ENCODE measurements around the gene CCDC198. TPM values are rescaled to one million over a fixed set of nuclear protein-coding genes. Genes with fewer than 3 reads are reported as not detected.

The CCDC198 gene
- total RNA-seq, 1 experiment from 2014 or later = not detected

DNA sequence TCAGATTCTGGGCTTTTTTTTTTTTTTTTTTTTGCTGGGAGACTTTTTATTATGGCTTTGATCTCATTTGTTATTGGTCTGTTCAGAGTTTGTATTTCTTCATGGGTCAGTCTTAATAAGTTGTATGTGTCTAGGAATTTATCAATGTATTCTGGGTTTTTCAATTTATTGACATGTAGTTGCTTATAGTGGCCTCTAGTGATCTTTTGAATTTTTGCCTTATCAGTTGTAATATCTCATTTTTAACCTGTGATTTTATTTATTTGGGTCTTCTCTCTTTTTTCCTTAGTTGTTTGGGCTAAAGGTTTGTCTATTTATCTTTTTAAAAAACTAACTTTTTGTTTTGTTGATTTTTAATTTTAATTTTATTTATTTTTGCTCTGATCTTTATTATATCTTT is 57.7 kb downstream of the CCDC198 start:
- Histone ChIP-seq H3K36me3 (ENCODE audit: low read depth) (no peaks in the 10 kb centered on the region), H3K27me3 (ENCODE audit: insufficient read depth, low read depth) (no peaks in the 10 kb centered on the region), H2AFZ (no peak overlapping the region), H4K20me1 (ENCODE audit: insufficient read depth) (no peaks in the 10 kb centered on the region), H3K79me2 (ENCODE audit: low read depth) (no peaks in the 10 kb centered on the region), H3K9me3 (ENCODE audit: insufficient read depth, low read depth) (no peaks in the 10 kb centered on the region), H3K9me2 (ENCODE audit: insufficient read depth) (no peaks in the 10 kb centered on the region), H3K27ac (no peak overlapping the region), H3K4me2 (no peak overlapping the region), H3K4me1 (replicated peaks; ENCODE audit: insufficient read depth) (no peaks in the 10 kb centered on the region), H3F3A (ENCODE audit: insufficient read depth, low read depth) (no peaks in the 10 kb centered on the region), H3K4me3 (no peak overlapping the region)
- intact Hi-C loops (cut with micrococcal nuclease; ENCODE audit: unreplicated experiment) = no loop called here
- DNase-seq = no peak
- ChIA-PET POLR2A (ENCODE audit: unreplicated experiment) (no interaction called here), CTCF (no interaction called here)
- no TSS peak for BruUV-seq (replicated peaks)
- TF ChIP-seq EZH2 (IDR thresholded peaks at IDR 0.05; ENCODE audit: low read depth) = no peak
- TF ChIP-seq, protein P1, sequence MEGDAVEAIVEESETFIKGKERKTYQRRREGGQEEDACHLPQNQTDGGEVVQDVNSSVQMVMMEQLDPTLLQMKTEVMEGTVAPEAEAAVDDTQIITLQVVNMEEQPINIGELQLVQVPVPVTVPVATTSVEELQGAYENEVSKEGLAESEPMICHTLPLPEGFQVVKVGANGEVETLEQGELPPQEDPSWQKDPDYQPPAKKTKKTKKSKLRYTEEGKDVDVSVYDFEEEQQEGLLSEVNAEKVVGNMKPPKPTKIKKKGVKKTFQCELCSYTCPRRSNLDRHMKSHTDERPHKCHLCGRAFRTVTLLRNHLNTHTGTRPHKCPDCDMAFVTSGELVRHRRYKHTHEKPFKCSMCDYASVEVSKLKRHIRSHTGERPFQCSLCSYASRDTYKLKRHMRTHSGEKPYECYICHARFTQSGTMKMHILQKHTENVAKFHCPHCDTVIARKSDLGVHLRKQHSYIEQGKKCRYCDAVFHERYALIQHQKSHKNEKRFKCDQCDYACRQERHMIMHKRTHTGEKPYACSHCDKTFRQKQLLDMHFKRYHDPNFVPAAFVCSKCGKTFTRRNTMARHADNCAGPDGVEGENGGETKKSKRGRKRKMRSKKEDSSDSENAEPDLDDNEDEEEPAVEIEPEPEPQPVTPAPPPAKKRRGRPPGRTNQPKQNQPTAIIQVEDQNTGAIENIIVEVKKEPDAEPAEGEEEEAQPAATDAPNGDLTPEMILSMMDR (conservative IDR thresholded peaks at IDR 0.05) = no peak

DNA sequence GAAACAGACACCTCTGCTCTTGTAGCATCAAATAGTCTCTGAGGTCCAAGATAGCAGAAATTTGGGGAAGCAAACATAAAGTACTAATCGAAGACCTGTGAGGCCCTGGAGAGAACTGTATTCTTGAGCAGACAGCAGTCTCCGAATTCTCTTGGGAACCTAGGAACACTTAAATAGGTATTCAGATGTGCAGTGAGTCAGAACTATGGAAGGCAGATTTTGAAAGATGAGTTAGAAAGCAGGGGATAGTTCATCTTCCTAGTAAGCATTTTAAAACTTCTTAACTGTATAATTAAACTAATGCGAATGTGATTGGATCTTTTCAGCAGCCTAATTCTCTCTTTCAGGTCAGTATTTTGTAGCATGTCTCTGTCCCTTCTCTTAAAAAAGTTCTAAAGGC is 72.7 kb downstream of the CCDC198 start:
- no peaks in the 10 kb centered on the region for H3K9me2 ChIP-seq (ENCODE audit: insufficient read depth)
- H3F3A ChIP-seq (ENCODE audit: insufficient read depth, low read depth) = no peaks in the 10 kb centered on the region
- H3K36me3 ChIP-seq (ENCODE audit: low read depth) = no peaks in the 10 kb centered on the region
- H2AFZ ChIP-seq = no peak overlapping the region
- H3K4me3 ChIP-seq = no peak overlapping the region
- H3K4me2 ChIP-seq = peak overlapping the region; percentile 7; the same call in 1 of the 2 replicates
- BruUV-seq (replicated peaks) = no TSS peak
- ChIA-PET POLR2A (ENCODE audit: unreplicated experiment) (no interaction called here), CTCF (no interaction called here)
- no peak overlapping the region for H3K27ac ChIP-seq
- no peaks in the 10 kb centered on the region for H3K9me3 ChIP-seq (ENCODE audit: insufficient read depth, low read depth)
- H3K4me1 ChIP-seq (replicated peaks; ENCODE audit: insufficient read depth) = 0 out of 2 replicates have a peak, but pooled peaks cover 5% of the 10 kb centered on the region
- H3K27me3 ChIP-seq (ENCODE audit: insufficient read depth, low read depth) = no peaks in the 10 kb centered on the region
- intact Hi-C loops (cut with micrococcal nuclease; ENCODE audit: unreplicated experiment) = no loop called here
- H4K20me1 ChIP-seq (ENCODE audit: insufficient read depth) = no peaks in the 10 kb centered on the region
- no peak for TF ChIP-seq EZH2 (IDR thresholded peaks at IDR 0.05; ENCODE audit: low read depth)
- TF ChIP-seq, protein P1 (conservative IDR thresholded peaks at IDR 0.05) = no peak
- no peak for DNase-seq
- H3K79me2 ChIP-seq (ENCODE audit: low read depth) = no peaks in the 10 kb centered on the region

DNA sequence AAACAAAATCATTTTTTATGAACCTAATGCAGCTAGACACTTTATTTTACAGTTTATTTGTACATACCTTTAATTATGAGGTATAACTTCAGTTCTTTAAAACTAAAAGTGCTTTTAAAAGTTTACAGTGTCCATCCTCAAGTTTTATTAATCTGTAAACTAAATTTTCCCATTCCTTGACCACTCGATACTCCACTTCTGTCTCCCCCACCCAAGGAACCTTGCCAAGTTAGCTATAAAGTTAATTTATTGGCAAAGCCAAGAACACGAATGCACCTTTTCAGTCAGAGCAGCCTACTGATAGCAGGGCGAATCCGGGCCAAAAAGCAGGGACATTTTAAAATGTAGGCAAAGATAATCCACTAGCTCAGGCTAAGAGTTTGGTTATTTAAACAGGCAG is 73.6 kb downstream of the CCDC198 start:
- no peak for TF ChIP-seq EZH2 (IDR thresholded peaks at IDR 0.05; ENCODE audit: low read depth)
- TF ChIP-seq, protein P1 (conservative IDR thresholded peaks at IDR 0.05) = no peak
- H3K36me3 ChIP-seq (ENCODE audit: low read depth) = no peaks in the 10 kb centered on the region
- H3K27ac ChIP-seq = no peak overlapping the region
- no peak overlapping the region for H3K4me3 ChIP-seq
- H3K4me2 ChIP-seq = no peak overlapping the region
- no peaks in the 10 kb centered on the region for H3F3A ChIP-seq (ENCODE audit: insufficient read depth, low read depth)
- H3K79me2 ChIP-seq (ENCODE audit: low read depth) = no peaks in the 10 kb centered on the region
- POLR2A ChIA-PET (ENCODE audit: unreplicated experiment) = no interaction called here
- intact Hi-C loops (cut with micrococcal nuclease; ENCODE audit: unreplicated experiment) = no loop called here
- CTCF ChIA-PET = no interaction called here
- 0 out of 2 replicates have a peak, but pooled peaks cover 5% of the 10 kb centered on the region for H3K4me1 ChIP-seq (replicated peaks; ENCODE audit: insufficient read depth)
- H2AFZ ChIP-seq = no peak overlapping the region
- no peaks in the 10 kb centered on the region for H4K20me1 ChIP-seq (ENCODE audit: insufficient read depth)
- H3K27me3 ChIP-seq (ENCODE audit: insufficient read depth, low read depth) = no peaks in the 10 kb centered on the region
- H3K9me2 ChIP-seq (ENCODE audit: insufficient read depth) = no peaks in the 10 kb centered on the region
- DNase-seq = no peak
- no peaks in the 10 kb centered on the region for H3K9me3 ChIP-seq (ENCODE audit: insufficient read depth, low read depth)
- no TSS peak for BruUV-seq (replicated peaks)

Other genes with a start within 250 kb of the CCDC198 start
- 38.2 and 51.0 TPM in 2 replicates for gene EXOC5, start 225.0 kb downstream of the CCDC198 start, total RNA-seq (2021)
- 18.5 and 28.3 TPM in 2 replicates for gene AP5M1, start 224.9 kb downstream of the CCDC198 start, total RNA-seq (2021)
- gene NAA30, start 103.3 kb downstream of the CCDC198 start, total RNA-seq (2021) = 11.7 and 14.2 TPM in 2 replicates